Keratinocyte (primary cell): ENCODE measurements around the gene DLG1.

ENCODE experiments used
- EZH2 ChIP-seq: IDR thresholded peaks from one replicate; pipeline ENCODE4 v1.6.1; 2012; ENCODE audit warnings: inconsistent platforms, mild to moderate bottlenecking, low read length, moderate library complexity
- TF ChIP-seq, protein P1 (sequence below), 3 experiments: IDR thresholded peaks in 1 of 3; conservative IDR thresholded peaks in 1 of 3; optimal IDR thresholded peaks in 1 of 3; 2 replicates in 2 of 3; 3 replicates in 1 of 3; pipeline versions ENCODE3 to v1.5.1; 2011; ENCODE audit warnings: low read length in 3 of 3, mild to moderate bottlenecking in 3 of 3, moderate library complexity in 2 of 3, control low read depth in 1 of 3, inconsistent platforms in 1 of 3; ENCODE audit not compliant: insufficient read depth in 2 of 3; ENCODE audit errors: extremely low read depth in 1 of 3

DNA sequence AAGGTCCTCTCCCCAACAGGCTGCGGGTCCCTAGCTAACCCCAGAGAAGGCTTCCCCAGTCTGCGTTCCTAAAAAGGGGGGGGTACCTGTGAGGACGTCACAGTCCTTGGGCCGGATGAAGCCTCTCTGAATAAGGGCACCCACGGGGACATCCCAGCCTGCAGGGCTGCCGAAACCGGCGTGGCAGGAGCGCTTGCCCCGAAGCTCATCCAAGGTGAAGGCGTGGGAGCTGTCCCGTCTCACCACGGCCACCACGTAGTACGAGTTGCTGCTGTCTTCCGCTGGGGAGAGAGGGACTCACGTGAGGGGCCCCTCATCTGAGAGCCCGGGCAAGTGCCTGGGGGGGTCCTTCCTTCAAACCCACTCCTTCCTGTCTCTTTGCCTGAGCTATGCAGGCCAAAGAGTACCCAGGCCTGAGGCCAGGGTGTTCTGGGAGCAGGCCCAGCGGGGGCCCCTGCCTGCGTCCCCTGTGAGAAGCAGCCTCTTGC, 288.8 kb downstream of the DLG1 start:
- TF ChIP-seq, protein P1, sequence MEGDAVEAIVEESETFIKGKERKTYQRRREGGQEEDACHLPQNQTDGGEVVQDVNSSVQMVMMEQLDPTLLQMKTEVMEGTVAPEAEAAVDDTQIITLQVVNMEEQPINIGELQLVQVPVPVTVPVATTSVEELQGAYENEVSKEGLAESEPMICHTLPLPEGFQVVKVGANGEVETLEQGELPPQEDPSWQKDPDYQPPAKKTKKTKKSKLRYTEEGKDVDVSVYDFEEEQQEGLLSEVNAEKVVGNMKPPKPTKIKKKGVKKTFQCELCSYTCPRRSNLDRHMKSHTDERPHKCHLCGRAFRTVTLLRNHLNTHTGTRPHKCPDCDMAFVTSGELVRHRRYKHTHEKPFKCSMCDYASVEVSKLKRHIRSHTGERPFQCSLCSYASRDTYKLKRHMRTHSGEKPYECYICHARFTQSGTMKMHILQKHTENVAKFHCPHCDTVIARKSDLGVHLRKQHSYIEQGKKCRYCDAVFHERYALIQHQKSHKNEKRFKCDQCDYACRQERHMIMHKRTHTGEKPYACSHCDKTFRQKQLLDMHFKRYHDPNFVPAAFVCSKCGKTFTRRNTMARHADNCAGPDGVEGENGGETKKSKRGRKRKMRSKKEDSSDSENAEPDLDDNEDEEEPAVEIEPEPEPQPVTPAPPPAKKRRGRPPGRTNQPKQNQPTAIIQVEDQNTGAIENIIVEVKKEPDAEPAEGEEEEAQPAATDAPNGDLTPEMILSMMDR (optimal IDR thresholded peaks at IDR 0.05 in 1 of 3, IDR thresholded peaks at IDR 0.05 in 1 of 3, conservative IDR thresholded peaks at IDR 0.05 in 1 of 3; ENCODE audit: extremely low read depth in 1 of 3, insufficient read depth in 2 of 3, low read length in 3 of 3): no peak
- TF ChIP-seq EZH2: no peak
